PC-9 (cell line): ENCODE data around the gene PHF21B. TPM values are rescaled to one million over a fixed set of nuclear protein-coding genes. Genes with fewer than 3 reads are reported as not detected.
A peak's percentile ranks its signal among the peaks of the same experiment; 100 is the strongest.

Source experiments
- Bru-seq: library from RNA; stranded (reverse); fragments of 400-500 nt; gene quantifications from one replicate; lab custom pipeline; 2021; lab: Mats Ljungman, UMichigan
- BruChase-seq, 2 experiments: library from RNA; stranded (reverse); fragments of 400-500 nt; gene quantifications; one replicate each; lab custom pipeline; 2021; lab: Mats Ljungman, UMichigan
- BruUV-seq: library from RNA; stranded (reverse); fragments of 400-500 nt; replicated peaks from 2 replicates; lab custom pipeline; 2021; lab: Mats Ljungman, UMichigan
- CTCF ChIA-PET: fragments of 300-600 bp; sonication (Branson Sonifier 250); formaldehyde crosslinking; loops from one replicate; lab custom pipeline; 2022; ENCODE audit warnings: antibody characterized with exemption; lab: Charles Lee
- POLR2A ChIA-PET: fragments of 300-600 bp; sonication (Branson Sonifier 250); formaldehyde crosslinking; loops from one replicate; lab custom pipeline; 2022; ENCODE audit warnings: antibody characterized with exemption; ENCODE audit not compliant: unreplicated experiment; lab: Charles Lee
- DNase-seq, 2 experiments: peaks; one replicate each; pipeline versions ENCODE4 v3.0.0 to v3.0.0-alpha.2; 2015 to 2022; ENCODE audit warnings: mixed read lengths in 1 of 2
- H2AFZ ChIP-seq: fragments of 200-600 bp; sonication (generic); 2 replicates; pipeline ENCODE4 v1.8.1; 2017; ENCODE audit warnings: antibody characterized with exemption
- H3F3A ChIP-seq: fragments of 200-600 bp; sonication (generic); 2 replicates; pipeline ENCODE4 v1.8.1; 2017; ENCODE audit warnings: antibody characterized with exemption, mild to moderate bottlenecking, low read depth; ENCODE audit not compliant: insufficient read depth
- H3K27ac ChIP-seq: fragments of 200-600 bp; sonication (generic); 2 replicates; pipeline ENCODE4 v1.6.1; 2016; ENCODE audit warnings: mixed run types
- H3K27me3 ChIP-seq: fragments of 200-600 bp; sonication (generic); 2 replicates; pipeline ENCODE4 v1.6.1; 2016; ENCODE audit warnings: low read depth, mixed run types; ENCODE audit not compliant: insufficient read depth
- H3K36me3 ChIP-seq: fragments of 200-600 bp; sonication (generic); 2 replicates; pipeline ENCODE4 v1.6.1; 2016; ENCODE audit warnings: low read depth, mixed run types
- H3K4me1 ChIP-seq: fragments of 200-600 bp; sonication (generic); replicated peaks from 2 replicates; pipeline ENCODE4 v1.6.1; 2016; ENCODE audit warnings: mixed run types; ENCODE audit not compliant: insufficient read depth
- H3K4me2 ChIP-seq: fragments of 200-600 bp; sonication (generic); 2 replicates; pipeline ENCODE4 v1.6.1; 2017; ENCODE audit warnings: mixed run types
- H3K4me3 ChIP-seq: fragments of 200-600 bp; sonication (generic); 2 replicates; pipeline ENCODE4 v1.6.1; 2016; ENCODE audit warnings: mixed run types
- H3K79me2 ChIP-seq: fragments of 200-600 bp; sonication (generic); 2 replicates; pipeline ENCODE4 v1.6.1; 2017; ENCODE audit warnings: low read depth, mixed run types
- H3K9me2 ChIP-seq: fragments of 200-600 bp; sonication (generic); 2 replicates; pipeline ENCODE4 v1.8.1; 2017; ENCODE audit warnings: mild to moderate bottlenecking; ENCODE audit not compliant: insufficient read depth
- H3K9me3 ChIP-seq: fragments of 200-600 bp; sonication (generic); 2 replicates; pipeline ENCODE4 v1.8.1; 2016; ENCODE audit warnings: low read depth; ENCODE audit not compliant: insufficient read depth
- H4K20me1 ChIP-seq: fragments of 200-600 bp; sonication (generic); 2 replicates; pipeline ENCODE4 v1.8.1; 2017; ENCODE audit not compliant: insufficient read depth
- CTCF ChIP-seq: fragments of 200-600 bp; sonication (generic); conservative IDR thresholded peaks from 2 replicates; pipeline ENCODE4 v1.6.1; 2017; ENCODE audit warnings: mixed run types, antibody characterized with exemption, mild to moderate bottlenecking, moderate library complexity
- EZH2 ChIP-seq: fragments of 200-600 bp; sonication (generic); IDR thresholded peaks from 2 replicates; pipeline ENCODE4 v1.8.0; 2017; ENCODE audit warnings: antibody characterized with exemption, low read depth
- intact Hi-C: fragments of 100-400 bp; cut with micrococcal nuclease; formaldehyde crosslinking; loops from one replicate; pipeline ENCODE4 v1.10.0; 2022; ENCODE audit not compliant: unreplicated experiment
- long read RNA-seq: library from polyadenylated mRNA; stranded (forward); transcript quantifications from one replicate; pipeline ENCODE4 v2.0.0, GENCODE V29; 2022
- total RNA-seq: library from RNA; stranded (reverse); gene quantifications from 2 replicates; pipeline ENCODE4 v1.2.3, GENCODE V29; 2021

Gene PHF21B
- total RNA-seq (not detected in 2 replicates), Bru-seq, nascent RNA (percentile 6 among the genes with signal in this experiment), BruChase-seq, experiment 1, labeled RNA remaining after a 2-hour chase (percentile 4 among the genes with signal in this experiment), BruChase-seq, experiment 2, labeled RNA remaining after a 6-hour chase (percentile 3 among the genes with signal in this experiment)
- long read RNA-seq, result 0 reads

GRCh38 chr22:45009606-45010531 lies at the start of gene PHF21B:
PHF21B (minus strand) TSS chr22:45010005; CDS start chr22:45009549, 456 bp downstream.
- Histone ChIP-seq H3K36me3 (no peaks in the 10 kb centered on the region), H3K4me3 (peak within 1 kb of the TSS; percentile 52), H4K20me1 (no peaks in the 10 kb centered on the region; the same call in 1 of the 2 replicates), H3K27ac (no peak within 1 kb of the TSS), H3K9me2 (no peaks in the 10 kb centered on the region), H3K4me2 (peak within 1 kb of the TSS; percentile 73), H3K4me1 (no peaks in the 10 kb centered on the region), H3K79me2 (no peaks in the 10 kb centered on the region), H2AFZ (peak within 1 kb of the TSS; percentile 79), H3K9me3 (no peaks in the 10 kb centered on the region), H3K27me3 (peaks cover 41% of the 10 kb centered on the region), H3F3A (peaks cover 6% of the 10 kb centered on the region; the same call in 1 of the 2 replicates)
- intact Hi-C loops, result no loop called here
- CTCF ChIA-PET, result no interaction called here
- no TSS peak for BruUV-seq
- POLR2A ChIA-PET, result interaction anchor here (0.6 kb wide), 1 partner anchor 539 kb away, joined by 5 read pairs; no protein-coding TSS in a partner anchor
- peak in 1 of 2 experiments; percentile 21 for DNase-seq
- TF ChIP-seq CTCF, result no peak
- TF ChIP-seq EZH2, result no peak

- no peak overlapping the region for H2AFZ ChIP-seq
- no peak overlapping the region for H3K4me3 ChIP-seq
- peaks cover 3% of the 10 kb centered on the region; the same call in 1 of the 2 replicates for H3F3A ChIP-seq
- no peaks in the 10 kb centered on the region for H3K36me3 ChIP-seq
- H3K9me3 ChIP-seq, result no peaks in the 10 kb centered on the region
- H3K79me2 ChIP-seq, result no peaks in the 10 kb centered on the region
- peaks cover 4% of the 10 kb centered on the region for H3K4me1 ChIP-seq
- H3K27ac ChIP-seq, result no peak overlapping the region
- POLR2A ChIA-PET, result no interaction called here
- BruUV-seq, result no TSS peak
- H4K20me1 ChIP-seq, result no peaks in the 10 kb centered on the region
- H3K9me2 ChIP-seq, result no peaks in the 10 kb centered on the region
- no peak for TF ChIP-seq EZH2
- no peak for TF ChIP-seq CTCF
- H3K4me2 ChIP-seq, result no peak overlapping the region
- intact Hi-C loops, result no loop called here
- no peak for DNase-seq
- peaks cover 25% of the 10 kb centered on the region for H3K27me3 ChIP-seq
- CTCF ChIA-PET, result no interaction called here
These were observed 49.5 kb upstream of the PHF21B start for GRCh38 chr22:45059296-45059695.

- Histone ChIP-seq H2AFZ (no peak overlapping the region), H4K20me1 (no peaks in the 10 kb centered on the region), H3K36me3 (no peaks in the 10 kb centered on the region), H3K4me3 (no peak overlapping the region), H3K9me3 (no peaks in the 10 kb centered on the region), H3F3A (no peaks in the 10 kb centered on the region), H3K9me2 (no peaks in the 10 kb centered on the region), H3K79me2 (no peaks in the 10 kb centered on the region), H3K27me3 (peaks cover 33% of the 10 kb centered on the region), H3K27ac (no peak overlapping the region), H3K4me1 (no peaks in the 10 kb centered on the region), H3K4me2 (no peak overlapping the region)
- CTCF ChIA-PET, result no interaction called here
- POLR2A ChIA-PET, result no interaction called here
- TF ChIP-seq EZH2, result no peak
- no peak for TF ChIP-seq CTCF
- BruUV-seq, result no TSS peak
- no peak for DNase-seq
- intact Hi-C loops, result no loop called here
These were observed 48.8 kb upstream of the PHF21B start for GRCh38 chr22:45058622-45058912.
